ENCODE measurements around the gene SLC25A1. TPM values are rescaled to one million over a fixed set of nuclear protein-coding genes. Genes with fewer than 3 reads are reported as not detected.

Gene SLC25A1
- total RNA-seq, 4 donors from 2014 or later: 61.1 to 450 (median 97.4) TPM

DNA sequence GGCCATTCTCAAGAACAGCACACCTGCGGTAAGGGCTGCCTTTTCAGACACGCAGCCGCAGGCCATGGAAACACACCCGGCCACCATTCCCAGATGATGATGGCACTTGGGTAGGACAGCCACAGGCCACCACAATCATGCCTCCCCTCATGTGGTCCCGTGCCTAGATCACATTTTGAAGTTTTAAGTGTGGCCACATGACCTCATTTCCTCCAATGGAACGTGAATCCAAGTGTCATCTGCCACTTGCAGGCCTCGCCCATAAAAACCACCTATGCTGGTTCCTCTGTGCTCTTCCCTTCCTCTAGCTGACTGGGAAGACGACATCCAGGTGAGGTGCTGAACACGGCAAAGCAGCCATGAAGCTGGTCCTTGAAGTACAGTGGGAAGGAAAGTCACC lies 44.6 kb upstream of the SLC25A1 start:
- TF ChIP-seq, protein P1, sequence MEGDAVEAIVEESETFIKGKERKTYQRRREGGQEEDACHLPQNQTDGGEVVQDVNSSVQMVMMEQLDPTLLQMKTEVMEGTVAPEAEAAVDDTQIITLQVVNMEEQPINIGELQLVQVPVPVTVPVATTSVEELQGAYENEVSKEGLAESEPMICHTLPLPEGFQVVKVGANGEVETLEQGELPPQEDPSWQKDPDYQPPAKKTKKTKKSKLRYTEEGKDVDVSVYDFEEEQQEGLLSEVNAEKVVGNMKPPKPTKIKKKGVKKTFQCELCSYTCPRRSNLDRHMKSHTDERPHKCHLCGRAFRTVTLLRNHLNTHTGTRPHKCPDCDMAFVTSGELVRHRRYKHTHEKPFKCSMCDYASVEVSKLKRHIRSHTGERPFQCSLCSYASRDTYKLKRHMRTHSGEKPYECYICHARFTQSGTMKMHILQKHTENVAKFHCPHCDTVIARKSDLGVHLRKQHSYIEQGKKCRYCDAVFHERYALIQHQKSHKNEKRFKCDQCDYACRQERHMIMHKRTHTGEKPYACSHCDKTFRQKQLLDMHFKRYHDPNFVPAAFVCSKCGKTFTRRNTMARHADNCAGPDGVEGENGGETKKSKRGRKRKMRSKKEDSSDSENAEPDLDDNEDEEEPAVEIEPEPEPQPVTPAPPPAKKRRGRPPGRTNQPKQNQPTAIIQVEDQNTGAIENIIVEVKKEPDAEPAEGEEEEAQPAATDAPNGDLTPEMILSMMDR (IDR thresholded peaks at IDR 0.05; ENCODE audit: low read depth): no peak

DNA sequence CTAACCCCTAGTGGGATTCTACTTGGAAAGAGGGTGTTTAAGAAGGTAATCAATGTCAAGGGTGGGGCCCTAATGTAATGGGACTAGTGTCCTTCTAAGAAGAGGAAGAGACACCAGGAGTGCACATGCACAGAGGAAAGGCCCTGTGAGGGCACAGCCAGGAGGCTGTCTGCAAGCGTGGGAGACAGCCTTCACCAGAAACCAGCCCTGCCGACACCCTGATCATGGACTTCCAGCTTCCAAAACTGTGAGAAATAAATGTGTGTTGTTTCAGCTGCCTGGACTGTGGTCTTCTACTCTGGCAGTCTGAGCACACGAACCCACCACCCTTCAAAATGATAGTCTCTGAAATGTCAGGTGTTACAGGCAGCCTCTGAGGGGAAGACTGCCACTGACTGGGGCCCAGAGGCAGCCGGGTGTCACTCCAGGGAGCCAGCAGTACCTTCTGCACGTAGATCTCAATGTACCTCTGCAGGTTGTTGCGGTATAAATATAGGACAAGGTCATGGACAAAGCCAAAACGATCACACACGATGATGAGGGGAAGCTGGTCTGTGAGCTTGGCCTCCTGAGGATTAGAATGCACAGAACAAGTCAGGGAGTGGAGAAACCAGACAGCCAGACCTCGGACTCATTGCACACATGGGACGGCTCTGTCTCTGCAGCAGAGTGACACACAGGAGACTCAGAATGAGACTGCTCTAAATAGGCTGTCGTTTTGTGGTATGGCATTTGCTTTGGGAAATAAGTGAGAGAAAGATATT lies 43.9 kb upstream of the SLC25A1 start:
- TF ChIP-seq, protein P1 (IDR thresholded peaks at IDR 0.05; ENCODE audit: low read depth): no peak

DNA sequence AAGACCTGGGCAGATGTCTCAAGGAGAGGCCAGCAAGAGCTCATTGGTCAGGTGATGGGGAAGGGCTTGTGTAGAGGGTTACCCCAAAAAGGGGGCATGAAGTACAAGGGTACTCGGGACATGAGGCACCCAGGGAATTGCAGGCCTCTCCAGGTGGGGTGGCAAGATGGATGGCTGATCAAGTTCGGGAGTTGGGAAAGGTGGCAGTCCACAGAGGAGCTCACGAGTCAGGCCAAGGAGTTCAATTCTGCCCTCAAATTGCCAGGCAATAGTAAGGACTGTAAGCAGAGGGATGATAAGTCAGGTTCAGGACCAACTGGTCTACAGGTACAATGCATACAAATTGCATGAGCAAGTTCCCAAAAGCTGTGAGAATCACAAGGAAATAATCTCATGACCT lies 42.3 kb upstream of the SLC25A1 start:
- TF ChIP-seq, protein P1 (IDR thresholded peaks at IDR 0.05; ENCODE audit: low read depth): no peak

DNA sequence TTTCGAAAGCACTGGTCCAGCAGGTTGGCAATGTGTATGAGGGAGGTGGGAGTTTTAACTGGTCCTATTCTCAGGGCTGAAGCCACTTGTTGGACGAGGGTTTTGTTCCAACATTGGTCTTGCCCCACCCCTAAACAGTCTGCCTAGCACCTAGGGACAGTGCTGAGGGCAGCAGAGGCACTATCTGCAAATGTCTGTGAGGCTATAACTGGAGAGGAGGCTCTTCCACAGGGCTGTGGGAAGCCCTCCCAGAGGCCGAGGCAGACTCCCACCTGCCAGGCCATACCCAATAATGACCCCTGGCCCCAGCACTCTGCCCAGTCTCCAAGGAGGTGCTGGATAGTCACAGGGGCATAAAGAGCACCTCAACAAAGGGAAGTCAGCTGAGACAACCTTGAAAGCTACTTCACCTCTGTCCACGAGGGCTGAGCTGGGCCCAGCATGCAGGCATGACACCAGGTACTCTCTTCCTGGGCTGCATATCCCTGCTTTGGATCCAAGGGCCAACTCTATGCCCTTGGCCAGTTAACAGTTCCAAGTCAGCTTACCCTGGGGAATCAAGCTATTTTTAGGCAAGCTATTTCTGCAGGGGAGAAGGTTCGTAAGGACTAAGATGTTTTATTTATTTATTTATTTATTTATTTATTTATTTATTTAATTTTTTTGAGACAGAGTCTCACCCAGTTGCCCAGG lies 40.2 kb upstream of the SLC25A1 start:
- TF ChIP-seq, protein P1 (IDR thresholded peaks at IDR 0.05; ENCODE audit: low read depth): no peak

DNA sequence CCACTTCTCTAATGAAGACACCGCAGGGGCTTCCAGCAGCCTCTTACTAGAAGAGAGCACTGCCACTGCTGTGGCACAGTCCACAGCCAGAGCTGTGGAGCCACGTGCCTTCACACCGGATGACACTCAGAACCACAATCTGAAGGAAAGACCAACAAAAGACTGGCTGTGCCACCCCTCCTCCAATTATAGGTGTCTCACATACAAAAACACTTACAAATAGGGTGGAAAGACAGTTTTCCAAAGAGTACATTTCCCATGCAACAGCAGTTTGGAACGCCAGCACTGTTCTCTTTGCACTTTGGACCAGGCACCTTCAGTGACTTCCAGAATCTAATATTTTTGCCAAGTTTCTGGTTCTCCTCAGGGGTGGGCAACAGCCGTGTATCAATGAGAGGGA lies 38.0 kb upstream of the SLC25A1 start:
- TF ChIP-seq, protein P1 (IDR thresholded peaks at IDR 0.05; ENCODE audit: low read depth): no peak

DNA sequence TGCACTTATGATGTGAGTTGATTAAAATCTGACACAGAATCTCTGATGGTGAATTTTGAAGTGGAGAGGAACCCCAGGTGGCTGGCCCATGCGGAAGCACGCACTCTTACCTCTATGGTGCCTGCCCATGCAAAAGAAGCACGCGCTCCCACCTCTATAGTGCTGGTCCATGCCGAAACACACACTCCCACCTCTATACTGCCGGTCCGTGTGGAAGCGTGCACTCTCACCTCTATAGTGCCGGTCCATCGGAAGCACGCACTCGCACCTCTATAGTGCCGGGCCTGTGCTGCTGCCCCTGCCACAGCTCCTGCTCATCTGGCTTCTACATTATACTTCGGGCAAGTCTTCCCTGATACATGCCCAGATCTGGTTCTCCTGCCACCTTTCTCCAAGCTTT lies 36.8 kb upstream of the SLC25A1 start:
- TF ChIP-seq, protein P1 (IDR thresholded peaks at IDR 0.05; ENCODE audit: low read depth): no peak

DNA sequence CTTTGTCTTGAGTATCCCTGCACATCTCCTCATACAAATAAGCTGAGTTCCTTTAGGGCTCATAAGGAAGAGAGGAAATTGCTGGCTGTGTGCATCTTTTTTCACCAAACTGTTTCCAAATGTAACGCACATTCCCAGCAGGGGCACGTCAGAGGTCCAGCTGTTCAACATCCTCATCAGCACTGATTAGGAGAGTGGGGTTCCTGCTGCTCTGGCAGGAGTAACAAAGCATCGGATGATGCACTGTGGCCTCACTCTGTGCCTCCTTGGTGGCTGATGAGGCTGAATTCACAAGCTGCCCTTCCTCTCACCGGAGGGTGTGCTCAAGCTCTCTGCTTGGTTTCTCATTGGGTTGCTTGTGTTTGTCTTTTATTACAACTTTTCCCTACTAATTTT lies 35.5 kb upstream of the SLC25A1 start:
- TF ChIP-seq, protein P1 (IDR thresholded peaks at IDR 0.05; ENCODE audit: low read depth): no peak
